NCI-H2227 treated with DMSO at 0.1 percent for 48 hours (cell line): ENCODE results near the gene THOC1.

Experiments used
- DNase-seq: peaks from one replicate; lab custom pipeline; 2025; lab: John Stamatoyannopoulos, UW

The THOC1 gene

DNA sequence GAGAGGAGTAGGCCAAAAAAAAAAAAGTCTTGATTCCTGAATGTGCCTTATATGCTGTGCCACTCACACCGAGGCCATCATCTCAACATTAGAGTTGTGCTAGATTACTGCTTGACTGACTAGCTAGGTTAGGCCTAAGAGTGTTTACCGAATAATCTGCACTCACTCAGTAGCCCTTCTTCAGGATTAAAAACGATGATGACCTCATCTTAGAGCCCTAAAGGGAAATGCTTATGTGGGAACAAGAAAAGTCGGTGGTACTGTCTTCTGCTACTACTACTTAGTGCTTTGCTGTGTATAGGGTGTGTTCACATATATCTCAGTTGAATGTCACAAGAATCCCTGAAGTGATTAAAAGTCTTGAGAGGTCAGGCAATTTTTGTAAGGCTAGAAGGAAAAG, 54.3 kb downstream of the THOC1 start:
- no peak for DNase-seq

DNA sequence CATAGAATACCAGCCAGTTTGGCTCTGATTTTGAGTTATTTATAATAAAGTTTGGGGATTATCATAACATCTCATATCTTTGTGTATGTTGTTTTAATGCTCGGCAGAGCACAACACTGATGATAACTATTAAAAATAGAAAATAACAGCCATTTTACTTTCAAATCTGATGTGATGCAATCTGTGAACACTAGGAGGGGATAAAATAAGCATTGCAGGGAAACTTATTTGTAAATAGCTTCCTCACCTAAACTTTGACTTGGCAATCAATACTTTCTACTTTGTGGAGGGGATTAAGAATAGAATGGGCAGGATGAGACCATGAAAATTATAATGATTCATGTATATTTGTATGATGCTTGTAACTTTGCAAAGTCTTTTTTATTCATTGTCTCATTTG, 55.1 kb downstream of the THOC1 start:
- no peak for DNase-seq

- DNase-seq: no peak
Measured at GRCh38 chr18:211582-211981, 56.3 kb downstream of the THOC1 start.

DNA sequence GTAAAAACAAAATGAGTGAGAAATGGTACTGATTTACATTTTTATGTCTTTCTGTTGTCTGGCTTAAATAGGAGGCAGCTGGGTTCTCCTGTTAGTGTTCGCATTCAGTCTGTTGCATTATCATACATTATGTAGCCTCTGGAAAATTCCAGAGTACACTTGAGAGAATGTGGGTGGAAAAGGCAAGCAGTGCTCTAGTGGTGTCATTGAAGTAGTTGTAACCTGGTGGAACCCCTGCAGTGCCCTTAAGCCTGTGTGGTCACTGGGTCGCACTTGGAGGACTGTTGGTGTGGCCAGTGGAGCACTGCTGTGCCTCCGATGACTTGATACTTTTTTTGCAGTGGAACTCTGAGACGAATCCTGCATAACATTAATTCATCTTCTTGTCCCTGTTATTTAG, 57.1 kb downstream of the THOC1 start:
- DNase-seq: no peak

DNA sequence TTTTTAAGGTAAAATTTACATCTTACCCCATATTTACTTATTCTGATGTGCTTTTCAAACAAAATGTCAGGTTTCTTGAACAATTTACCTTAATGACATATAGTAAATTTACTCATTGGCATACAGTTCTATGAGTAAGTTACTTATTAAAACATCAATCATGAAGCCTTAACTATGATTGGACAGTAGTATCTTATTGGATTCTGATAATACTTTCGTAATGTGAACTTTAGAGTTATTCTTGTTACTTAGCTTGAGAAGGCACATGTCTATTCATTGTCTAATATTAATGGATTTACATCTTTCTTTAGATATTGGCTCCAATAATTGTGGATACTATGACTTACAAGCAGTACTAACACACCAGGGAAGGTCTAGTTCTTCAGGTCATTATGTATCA, 57.8 kb downstream of the THOC1 start:
- no peak for DNase-seq

- DNase-seq: no peak
Measured at GRCh38 chr18:199768-200167, 68.1 kb downstream of the THOC1 start.

DNA sequence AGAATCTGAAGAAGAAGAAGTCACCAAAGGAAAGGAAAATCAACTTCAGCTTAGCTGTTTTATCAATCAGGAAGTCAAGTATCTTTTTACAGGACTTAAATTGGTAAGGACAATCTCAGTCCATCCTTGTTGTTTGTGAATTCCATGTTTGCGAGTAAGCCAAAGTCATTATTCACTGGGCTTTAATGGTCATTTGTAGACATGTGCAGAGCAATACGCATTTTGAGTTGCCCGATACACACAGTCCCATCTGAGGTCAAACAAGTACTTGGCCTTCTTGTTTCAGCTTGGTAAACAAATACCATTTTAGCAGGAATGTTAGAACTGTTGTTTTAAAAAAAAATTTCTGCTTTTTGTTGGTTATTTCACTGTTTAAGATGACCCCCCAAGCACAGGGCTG, 68.6 kb downstream of the THOC1 start:
- no peak for DNase-seq

DNA sequence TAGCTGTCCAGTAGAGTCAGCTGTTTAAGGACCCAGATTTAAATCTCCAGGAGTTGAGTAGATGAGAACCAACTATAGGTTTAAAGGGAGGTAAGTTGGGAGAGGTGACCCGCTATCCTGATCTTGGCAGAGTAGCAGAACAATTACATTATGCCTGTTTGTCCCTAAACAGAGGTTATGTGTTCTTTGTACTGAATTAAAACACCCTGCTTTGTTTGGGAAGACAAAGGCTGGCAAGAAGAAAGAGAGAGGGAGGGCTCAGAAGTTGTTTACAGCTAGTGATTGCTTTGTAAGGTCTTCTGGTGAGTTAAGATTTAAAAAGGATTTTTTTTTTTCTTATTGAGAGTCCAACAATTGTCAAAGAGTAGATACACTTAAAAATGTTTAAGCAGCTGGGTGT, 72.2 kb downstream of the THOC1 start:
- no peak for DNase-seq

DNA sequence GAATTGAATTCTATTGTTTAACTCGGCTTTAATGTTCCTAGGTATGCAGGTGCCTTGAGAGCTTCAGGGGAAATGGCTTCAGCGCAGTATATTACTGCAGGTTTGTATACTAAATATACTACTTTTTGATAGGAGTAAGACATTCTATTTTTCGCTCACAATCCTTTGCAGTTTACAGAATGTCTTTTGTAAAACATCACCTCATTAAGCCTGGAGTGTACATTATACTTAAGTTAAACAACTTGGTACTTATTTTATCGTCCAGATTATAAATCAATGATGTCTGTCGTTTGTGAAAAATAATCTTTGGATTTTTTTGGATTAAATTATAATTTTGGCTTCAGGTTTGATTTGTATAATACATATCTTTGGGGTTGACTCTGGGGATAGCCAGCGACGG, 75.0 kb downstream of the THOC1 start:
- no peak for DNase-seq

DNA sequence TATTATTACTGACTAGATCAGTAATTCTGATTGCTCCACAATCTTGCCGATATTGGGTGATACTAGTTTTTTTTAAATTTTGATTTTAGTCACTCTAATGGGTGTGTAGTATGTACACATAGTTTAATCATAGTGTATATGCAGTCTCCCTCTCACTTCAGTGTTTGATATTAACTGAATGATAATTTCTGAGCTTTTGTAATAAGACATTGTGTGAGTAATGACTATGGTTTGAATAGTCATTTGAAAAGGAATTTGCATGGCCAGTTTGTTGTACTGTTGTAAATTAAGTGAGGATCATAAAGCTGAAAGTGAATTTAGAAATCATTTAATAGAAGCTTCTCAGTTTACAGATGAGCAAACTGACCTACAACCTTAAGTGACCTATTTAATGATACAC, 76.1 kb downstream of the THOC1 start:
- DNase-seq: no peak

GRCh38 chr18:189254-189653, 78.6 kb downstream of the THOC1 start:
- no peak for DNase-seq

DNA sequence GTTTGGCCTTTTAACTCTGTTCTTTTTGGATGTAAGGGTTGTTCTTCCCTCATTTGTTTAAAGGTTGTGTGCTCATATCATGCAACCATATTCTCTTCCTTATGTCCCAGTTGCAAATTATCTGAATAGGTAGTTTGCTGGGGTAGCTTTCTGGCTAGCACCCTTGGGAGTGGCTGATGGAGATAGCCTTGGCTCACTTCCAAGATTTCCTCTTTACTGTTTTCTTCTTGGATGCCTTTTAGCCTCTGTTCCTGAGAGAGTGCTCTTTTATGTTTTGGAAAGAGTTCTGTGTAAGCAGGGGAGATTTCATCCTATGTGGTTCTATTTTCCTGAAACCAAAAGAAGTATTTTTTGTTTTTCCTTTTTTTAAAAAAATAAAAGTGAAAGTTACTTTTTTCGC, 84.1 kb downstream of the THOC1 start:
- DNase-seq: no peak

DNA sequence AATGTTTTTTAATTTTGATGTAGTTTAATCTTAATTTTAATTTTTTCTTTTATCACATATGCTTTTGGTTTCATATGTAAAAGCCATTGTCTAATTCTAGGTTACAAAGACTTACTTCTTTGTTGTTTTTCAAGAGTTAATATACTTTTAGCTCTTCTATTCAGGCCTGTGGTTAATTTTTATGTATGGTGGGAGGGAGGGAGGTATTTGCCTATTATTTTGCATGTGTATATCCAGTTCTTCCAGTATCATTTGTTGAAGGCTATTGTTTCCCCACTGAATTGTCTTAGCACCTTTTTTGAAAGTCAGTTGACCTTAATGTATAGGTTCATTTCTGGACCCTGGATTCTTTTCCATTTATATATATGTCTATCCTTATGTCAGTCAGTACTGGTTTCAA, 86.1 kb downstream of the THOC1 start:
- no peak for DNase-seq

DNA sequence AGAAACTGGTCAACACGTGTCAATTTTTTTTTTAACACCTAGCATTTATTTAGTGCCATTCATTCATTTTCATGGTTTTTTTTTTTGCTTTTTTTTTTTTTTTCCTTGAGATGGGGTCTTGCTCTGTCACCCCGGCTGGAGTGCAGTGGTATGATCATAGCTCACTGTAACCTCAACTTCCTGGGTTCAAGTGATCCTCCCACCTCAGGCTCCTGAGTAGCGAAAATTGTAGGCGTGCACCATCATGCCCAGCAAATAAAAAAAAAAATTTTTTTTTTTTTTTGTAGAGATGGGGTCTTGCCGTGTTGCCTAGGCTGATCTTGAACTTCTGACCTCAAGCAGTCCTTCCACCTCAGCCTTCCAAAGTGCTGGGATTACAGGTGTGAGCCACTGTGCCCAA, 88.3 kb downstream of the THOC1 start:
- no peak for DNase-seq

GRCh38 chr18:172361-172760, 95.5 kb downstream of the THOC1 start:
- no peak for DNase-seq
